NCI-H345 treated with DMSO at 0.1 percent for 48 hours (cell line): ENCODE data around the gene DUS2.

Source experiments
- DNase-seq: peaks from one replicate; lab custom pipeline; 2025; ENCODE audit not compliant: unreplicated experiment; lab: John Stamatoyannopoulos, UW

The DUS2 gene

GRCh38 chr16:68074850-68075555, 51.9 kb downstream of the DUS2 start:
- no peak for DNase-seq

GRCh38 chr16:68075980-68076379, 52.9 kb downstream of the DUS2 start:
- DNase-seq = no peak

GRCh38 chr16:68076560-68076959, 53.5 kb downstream of the DUS2 start:
- no peak for DNase-seq

- no peak for DNase-seq
Observed at GRCh38 chr16:68077866-68078700, 55.0 kb downstream of the DUS2 start.

GRCh38 chr16:68078701-68079375, 55.8 kb downstream of the DUS2 start:
- DNase-seq = no peak

GRCh38 chr16:68079376-68079625, 56.2 kb downstream of the DUS2 start:
- no peak for DNase-seq

- DNase-seq = no peak
Observed at GRCh38 chr16:68079626-68080344, 56.7 kb downstream of the DUS2 start.

- DNase-seq = no peak
Observed at GRCh38 chr16:68081861-68082628, 59.0 kb downstream of the DUS2 start.

- DNase-seq = no peak
Observed at GRCh38 chr16:68082629-68083238, 59.6 kb downstream of the DUS2 start.

- DNase-seq = no peak
Observed at GRCh38 chr16:68083239-68083781, 60.2 kb downstream of the DUS2 start.

- DNase-seq = no peak
Observed at GRCh38 chr16:68083861-68084503, 60.9 kb downstream of the DUS2 start.

GRCh38 chr16:68084504-68085258, 61.6 kb downstream of the DUS2 start:
- peak; percentile 51 for DNase-seq

GRCh38 chr16:68085259-68086071, 62.4 kb downstream of the DUS2 start, which contains the start of gene NFATC3:
NFATC3 (plus strand) TSS chr16:68085370; CDS start chr16:68085682, 312 bp downstream.
- DNase-seq = peak; percentile 73

GRCh38 chr16:68086336-68086841, 63.3 kb downstream of the DUS2 start:
- DNase-seq = peak; percentile 6

- DNase-seq = no peak
Observed at GRCh38 chr16:68086860-68087268, 63.8 kb downstream of the DUS2 start.

GRCh38 chr16:68087688-68088087, 64.6 kb downstream of the DUS2 start:
- DNase-seq = no peak

- DNase-seq = no peak
Observed at GRCh38 chr16:68088130-68088972, 65.3 kb downstream of the DUS2 start.
